Inflammatory macrophage treated with lipopolysaccharide for 1 hour (primary cell): Measurements from ENCODE around the gene DHRS2.
"Not testable (repeated sequence)": the region's sequence is repeated elsewhere in the genome, so short reads cannot be mapped to it uniquely, and the experiment has no call there.

ENCODE experiments used
- DNase-seq, 2 donors: peaks; one replicate each; pipeline ENCODE4 v3.0.0-alpha.2; 2020 to 2022

Gene DHRS2

DNA sequence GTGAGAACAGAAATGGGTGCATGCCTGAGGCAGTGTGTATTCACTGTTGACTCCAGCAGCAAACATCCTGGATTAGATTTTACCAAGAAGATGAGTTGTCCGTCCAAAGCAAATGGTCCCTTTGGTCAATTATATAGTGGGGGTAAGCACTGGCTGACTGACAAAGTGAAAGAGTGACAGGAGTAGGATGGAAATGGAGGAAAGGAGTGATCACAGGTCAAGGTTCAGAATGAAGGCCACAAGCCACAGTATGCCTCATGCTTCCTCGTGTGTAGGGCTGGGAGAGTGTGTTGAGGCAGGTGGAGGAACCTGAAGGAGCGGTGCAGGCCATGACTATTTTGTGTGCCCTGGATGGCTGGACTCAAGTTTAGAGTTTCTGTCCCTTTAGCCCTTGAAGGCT, 14.3 kb downstream of the DHRS2 start:
- no peak for DNase-seq

- DNase-seq = no peak
These were observed 16.9 kb downstream of the DHRS2 start for GRCh38 chr14:23653051-23653450.

DNA sequence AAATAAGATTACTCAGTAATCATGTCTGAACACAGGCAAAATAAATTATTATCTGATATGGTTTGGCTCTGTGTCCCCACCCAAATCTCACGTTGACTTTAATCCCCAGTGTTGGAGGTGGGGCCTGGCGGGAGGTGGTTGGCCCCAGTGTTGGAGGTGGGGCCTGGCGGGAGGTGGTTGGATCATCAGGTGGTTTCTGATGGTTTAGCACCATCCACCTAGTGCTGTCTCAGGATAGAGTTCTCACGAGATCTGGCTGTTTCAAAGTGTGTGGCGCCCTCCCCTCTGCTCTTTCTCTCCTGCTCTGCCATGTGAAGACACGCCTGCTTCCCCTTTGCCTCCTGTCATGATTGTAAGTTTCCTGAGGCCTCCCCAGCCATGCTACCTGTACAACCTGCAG, 18.1 kb downstream of the DHRS2 start:
- no peak for DNase-seq

GRCh38 chr14:23657959-23658470, 21.9 kb downstream of the DHRS2 start:
- peak; percentile 16 to 20 for DNase-seq

- DNase-seq = no peak
These were observed 24.4 kb downstream of the DHRS2 start for GRCh38 chr14:23660290-23661226.

- no peak for DNase-seq
These were observed 25.4 kb downstream of the DHRS2 start for GRCh38 chr14:23661542-23661941.

GRCh38 chr14:23663127-23663526, 27.0 kb downstream of the DHRS2 start:
- DNase-seq = no peak

DNA sequence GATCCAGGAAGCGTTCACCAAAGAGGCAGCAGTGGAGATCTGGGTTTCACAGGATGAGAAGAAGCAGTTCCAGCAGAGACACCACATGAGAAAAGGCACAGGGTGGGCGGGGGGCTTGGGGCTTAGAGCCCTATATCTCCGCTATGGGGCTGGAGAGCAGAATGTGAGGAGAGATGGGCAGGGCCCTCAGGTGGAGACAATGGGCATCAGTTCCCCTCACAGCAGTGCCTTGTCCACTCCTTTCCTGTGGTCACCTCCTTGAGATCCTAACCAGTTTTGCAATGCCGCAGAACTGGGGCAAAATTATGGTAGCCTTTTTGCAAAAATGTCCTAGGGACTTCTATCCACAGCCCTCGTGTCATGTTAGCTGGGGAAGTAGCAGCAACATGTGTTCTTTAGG, 27.5 kb downstream of the DHRS2 start:
- DNase-seq = no peak

GRCh38 chr14:23664207-23664885, 28.2 kb downstream of the DHRS2 start:
- no peak for DNase-seq

- no peak for DNase-seq
These were observed 29.3 kb downstream of the DHRS2 start for GRCh38 chr14:23665302-23666016.

DNA sequence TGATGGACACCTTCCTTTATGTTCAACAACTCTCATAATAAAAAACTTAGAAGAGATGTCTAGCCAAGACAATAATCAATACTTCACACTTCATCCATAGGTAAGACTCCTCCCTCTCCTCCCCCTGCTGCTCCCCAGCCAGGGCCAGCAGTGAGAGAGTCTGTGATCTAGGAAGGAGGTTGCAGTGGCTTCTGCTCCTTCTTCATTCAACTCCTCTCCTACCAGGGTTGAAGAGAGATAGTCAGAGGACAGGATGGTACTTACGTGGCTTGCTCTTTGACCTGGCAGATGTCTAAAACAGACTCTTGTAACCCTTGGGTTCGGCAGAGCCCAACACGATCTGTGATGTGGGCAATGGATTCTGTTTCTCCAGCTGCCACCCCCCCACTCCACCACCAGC, 31.0 kb downstream of the DHRS2 start:
- DNase-seq = no peak

DNA sequence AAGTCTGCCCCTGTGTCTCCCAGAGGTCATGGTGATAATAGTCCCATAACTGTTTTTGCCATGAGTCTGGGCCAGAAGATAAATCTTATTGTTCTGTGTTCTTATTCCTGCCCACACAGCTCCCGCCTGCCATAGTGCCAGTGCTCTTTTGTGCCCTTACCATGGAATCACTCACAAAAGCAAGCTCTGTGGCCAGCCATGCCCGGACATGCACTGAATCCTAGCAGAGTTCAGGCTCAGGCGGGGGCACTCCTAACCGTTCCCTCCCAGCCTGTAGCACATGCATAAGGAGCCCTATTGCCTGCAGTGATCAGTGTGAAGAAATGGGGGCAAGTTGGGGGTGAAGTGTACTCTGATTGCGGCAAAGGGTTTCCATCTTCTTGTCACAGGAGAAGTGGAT, 33.3 kb downstream of the DHRS2 start:
- DNase-seq = no peak

DNA sequence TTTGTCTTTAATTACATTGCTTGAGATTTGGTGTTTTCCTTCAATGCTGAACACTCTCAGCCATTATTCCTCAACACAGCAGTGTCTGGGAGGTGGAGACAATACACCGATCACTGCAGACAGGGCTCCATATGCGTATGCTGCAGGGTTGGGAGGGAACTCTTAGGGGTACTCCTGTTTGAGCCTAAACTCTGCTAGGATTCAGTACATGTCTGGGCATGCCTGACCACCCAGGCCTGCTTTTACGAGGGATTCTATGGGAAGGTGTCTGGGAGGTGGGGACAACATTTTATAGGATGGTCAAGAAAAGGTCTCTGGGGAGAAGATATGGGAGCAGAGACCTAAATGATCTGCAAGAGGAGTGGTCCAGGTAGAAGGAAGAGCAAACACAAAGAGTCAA, 34.3 kb downstream of the DHRS2 start:
- DNase-seq = no peak

DNA sequence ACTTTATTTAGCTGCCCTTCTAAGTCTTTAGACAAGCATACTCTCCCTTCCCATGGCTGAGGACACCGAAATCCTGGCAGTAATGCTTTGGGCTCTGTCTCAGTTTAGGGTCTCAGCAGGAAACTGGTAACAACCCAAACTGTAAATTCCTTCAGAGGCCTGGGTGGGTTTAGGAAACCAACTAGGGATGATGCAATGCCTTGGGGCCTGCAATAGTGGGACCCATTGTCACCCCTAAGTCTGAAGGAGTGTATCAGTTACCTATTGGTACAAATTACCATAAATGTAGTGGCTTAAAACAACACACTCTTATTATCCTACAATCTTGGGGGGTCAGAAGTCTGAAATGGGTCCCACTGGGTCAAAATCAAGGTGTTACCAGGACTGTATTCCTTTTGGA, 36.0 kb downstream of the DHRS2 start:
- no peak for DNase-seq

GRCh38 chr14:23675337-23675736, 39.2 kb downstream of the DHRS2 start:
- no peak for DNase-seq

GRCh38 chr14:23675906-23676305, 39.7 kb downstream of the DHRS2 start:
- DNase-seq = no peak

DNA sequence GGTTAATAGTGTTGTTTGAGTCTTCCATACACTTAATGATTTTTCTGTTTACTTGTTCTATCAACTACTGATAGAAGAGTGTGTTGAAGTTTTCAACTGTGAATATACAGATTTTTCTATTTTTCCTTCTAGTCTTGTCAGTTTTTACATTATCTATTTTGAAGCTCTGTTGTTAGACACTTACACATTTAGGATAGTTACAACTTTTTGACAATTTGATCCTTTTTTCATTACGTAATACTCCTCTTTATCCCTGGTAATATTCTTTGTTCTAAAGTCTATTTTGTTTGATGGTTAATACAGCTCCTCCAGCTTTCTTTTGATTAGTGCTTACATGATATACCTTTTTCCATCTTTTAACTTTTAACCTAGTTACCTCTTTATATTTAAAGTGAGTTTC, 45.2 kb downstream of the DHRS2 start:
- no peak for DNase-seq

GRCh38 chr14:23689709-23690514, 53.7 kb downstream of the DHRS2 start:
- DNase-seq = not testable (repeated sequence)

DNA sequence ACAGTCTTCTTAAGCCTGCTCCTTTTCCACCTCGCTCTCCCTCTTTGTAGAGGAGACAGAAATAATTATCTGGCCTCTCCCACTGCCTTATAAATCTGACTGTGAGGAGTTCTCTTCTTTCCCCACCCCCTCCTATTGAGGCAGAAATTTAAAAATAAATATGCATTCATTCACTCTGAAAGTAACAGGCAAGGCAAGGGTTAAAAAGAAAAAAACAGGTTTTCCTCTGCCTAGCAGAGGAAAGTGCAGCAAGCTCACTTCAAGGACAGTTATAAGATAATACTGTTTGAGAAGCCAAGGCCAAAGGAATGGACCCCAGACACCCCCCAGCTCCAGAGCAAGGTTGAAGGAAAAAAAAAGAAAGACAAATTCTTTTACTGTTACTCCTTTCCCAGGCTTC, 56.3 kb downstream of the DHRS2 start:
- no peak for DNase-seq

- DNase-seq = no peak
These were observed 57.1 kb downstream of the DHRS2 start for GRCh38 chr14:23693252-23693775.

GRCh38 chr14:23694085-23694948, 58.2 kb downstream of the DHRS2 start:
- peak; percentile 26 to 37 for DNase-seq
